ENCODE results near the gene B9D2.

B9D2 gene

GRCh38 chr19:41353466-41354342 is 10.2 kb downstream of the B9D2 start, which contains the start of gene TGFB1:
Gene TGFB1, minus strand, starts transcription at chr19:41353922. Its CDS starts 878 bp downstream, at chr19:41353044.
- Histone ChIP-seq H3K4me3 (ENCODE audit: low read depth, low read length) (peak within 1 kb of the TSS; percentile 43), H3K9me3 (ENCODE audit: control insufficient read depth, insufficient read depth, low read depth, low read length) (no peaks in the 10 kb centered on the region), H3K27ac (ENCODE audit: extremely low read depth, low read depth, low read length) (peak within 1 kb of the TSS; percentile 77; the same call in 1 of the 2 replicates), H3K36me3 (ENCODE audit: control insufficient read depth in 2 of 2, insufficient read depth in 1 of 2, low read length in 2 of 2) (peaks cover 0 to 6% of the 10 kb centered on the region in 2 experiments; a peak in 1 of 3 replicates), H3K4me1 (ENCODE audit: control insufficient read depth, insufficient read depth, low read length) (peaks cover 5% of the 10 kb centered on the region; the same call in 1 of the 2 replicates)
- CTCF ChIA-PET: interaction anchor here (0.6 to 5.3 kb wide), 11 partner anchors 10 to 1032 kb away, joined by 3 to 64 read pairs (median 5); partner anchors contain the start of genes B9D2 and DMAC2
- POLR2A ChIA-PET: interaction anchor here (0.5 to 3.1 kb wide), 10 partner anchors 10 to 85 kb away, joined by 3 to 73 read pairs (median 4); partner anchors contain the start of gene B9D2
- TF ChIP-seq ZBTB7A (tag by site-specific recombination; IDR thresholded peaks at IDR 0.05; ENCODE audit: low read depth) (0 out of 2 replicates have a peak, but pooled peaks have one; percentile 42), ZNF600 (tag by site-specific recombination; IDR thresholded peaks at IDR 0.05) (peak; percentile 53; the same call in 1 of the 2 replicates), KLF16 (tag by site-specific recombination; IDR thresholded peaks at IDR 0.05) (peak; percentile 92), ZNF184 (tag by site-specific recombination; IDR thresholded peaks at IDR 0.05) (no peak; the same call in 1 of the 2 replicates), ZNF302 (tag by site-specific recombination; IDR thresholded peaks at IDR 0.05; ENCODE audit: low read depth) (no peak), ZXDB (tag by site-specific recombination; IDR thresholded peaks at IDR 0.05) (peak; percentile 37; the same call in 1 of the 2 replicates), ZNF692 (tag by site-specific recombination; IDR thresholded peaks at IDR 0.05) (peak; percentile 50), ZNF433 (tag by site-specific recombination; IDR thresholded peaks at IDR 0.05; ENCODE audit: low read depth) (no peak), ZNF2 (tag by site-specific recombination; IDR thresholded peaks at IDR 0.05) (no peak), ZNF544 (tag by site-specific recombination; IDR thresholded peaks at IDR 0.05) (no peak), YY1 (tag by site-specific recombination; IDR thresholded peaks at IDR 0.05) (no peak), ATF2 (tag by site-specific recombination; IDR thresholded peaks at IDR 0.05; ENCODE audit: low read depth) (no peak), PRDM4 (tag by site-specific recombination; IDR thresholded peaks at IDR 0.05) (no peak), ZBTB49 (tag by site-specific recombination; IDR thresholded peaks at IDR 0.05; ENCODE audit: low read depth) (no peak), CTCF (tag by site-specific recombination; IDR thresholded peaks at IDR 0.05) (peak; percentile 96), ZNF629 (tag by site-specific recombination; IDR thresholded peaks at IDR 0.05) (no peak), HIC1 (tag by site-specific recombination; IDR thresholded peaks at IDR 0.05) (0 out of 2 replicates have a peak, but pooled peaks have one; percentile 59), INSM2 (tag by site-specific recombination; IDR thresholded peaks at IDR 0.05) (no peak), PATZ1 (tag by site-specific recombination; IDR thresholded peaks at IDR 0.05) (peak; percentile 93)
